Measurements from ENCODE around the gene COX5B.

Gene COX5B

DNA sequence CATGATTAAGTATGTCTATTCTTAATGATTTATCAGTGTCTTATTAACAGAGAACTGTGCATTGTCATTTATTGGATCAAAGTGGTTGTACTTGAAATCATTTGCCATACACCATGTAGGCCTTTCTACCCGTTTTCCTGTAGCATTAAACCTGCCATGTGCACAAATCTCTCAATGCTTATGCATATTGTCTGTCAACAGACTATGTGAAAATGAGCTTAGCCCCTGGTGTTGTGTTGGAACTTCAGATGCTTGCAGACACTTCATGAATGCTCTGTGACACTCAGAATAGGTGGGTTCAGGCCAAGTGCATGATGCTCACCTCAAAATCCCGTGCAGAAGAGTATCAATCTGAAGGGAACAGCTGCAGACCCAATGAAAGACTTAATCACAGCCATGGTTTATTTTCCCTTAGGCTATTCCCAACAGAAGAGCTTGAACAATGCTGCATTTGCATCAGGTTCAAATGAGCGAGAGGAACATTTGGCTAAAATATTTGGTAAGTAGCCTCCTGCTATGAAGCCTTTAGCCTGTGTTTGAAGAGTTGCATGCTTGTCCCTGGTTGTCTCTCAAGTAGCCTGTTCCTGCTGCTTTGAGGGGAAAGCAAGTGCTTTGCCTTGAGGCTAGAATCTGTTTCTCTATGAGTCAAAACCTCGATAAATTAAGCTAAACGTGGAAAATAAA lies 29.7 kb downstream of the COX5B start:
- H3K79me2 ChIP-seq (ENCODE audit: insufficient read depth, low read length), result no peaks in the 10 kb centered on the region
- no peak overlapping the region for H3K27ac ChIP-seq (ENCODE audit: low read depth, low read length, poor library complexity, severe bottlenecking)
- H3K36me3 ChIP-seq (ENCODE audit: insufficient read depth, low read length), result no peaks in the 10 kb centered on the region
- no peaks in the 10 kb centered on the region for H4K20me1 ChIP-seq (ENCODE audit: insufficient read depth, low read length)
- no peaks in the 10 kb centered on the region for H3K9me3 ChIP-seq (ENCODE audit: low read length)
- no peaks in the 10 kb centered on the region for H3K4me1 ChIP-seq (ENCODE audit: insufficient read depth, low read length, severe bottlenecking)
- H3K27me3 ChIP-seq (ENCODE audit: insufficient read depth, low read length), result no peaks in the 10 kb centered on the region
- no peak overlapping the region for H3K9ac ChIP-seq (ENCODE audit: low read length)
- H3K9me2 ChIP-seq (ENCODE audit: low read depth, low read length), result no peaks in the 10 kb centered on the region
- no peak overlapping the region for H2AFZ ChIP-seq (ENCODE audit: low read length)
- TF ChIP-seq EZH2 (IDR thresholded peaks at IDR 0.05; ENCODE audit: borderline replicate concordance, low read length), result no peak
- TF ChIP-seq, protein P1, sequence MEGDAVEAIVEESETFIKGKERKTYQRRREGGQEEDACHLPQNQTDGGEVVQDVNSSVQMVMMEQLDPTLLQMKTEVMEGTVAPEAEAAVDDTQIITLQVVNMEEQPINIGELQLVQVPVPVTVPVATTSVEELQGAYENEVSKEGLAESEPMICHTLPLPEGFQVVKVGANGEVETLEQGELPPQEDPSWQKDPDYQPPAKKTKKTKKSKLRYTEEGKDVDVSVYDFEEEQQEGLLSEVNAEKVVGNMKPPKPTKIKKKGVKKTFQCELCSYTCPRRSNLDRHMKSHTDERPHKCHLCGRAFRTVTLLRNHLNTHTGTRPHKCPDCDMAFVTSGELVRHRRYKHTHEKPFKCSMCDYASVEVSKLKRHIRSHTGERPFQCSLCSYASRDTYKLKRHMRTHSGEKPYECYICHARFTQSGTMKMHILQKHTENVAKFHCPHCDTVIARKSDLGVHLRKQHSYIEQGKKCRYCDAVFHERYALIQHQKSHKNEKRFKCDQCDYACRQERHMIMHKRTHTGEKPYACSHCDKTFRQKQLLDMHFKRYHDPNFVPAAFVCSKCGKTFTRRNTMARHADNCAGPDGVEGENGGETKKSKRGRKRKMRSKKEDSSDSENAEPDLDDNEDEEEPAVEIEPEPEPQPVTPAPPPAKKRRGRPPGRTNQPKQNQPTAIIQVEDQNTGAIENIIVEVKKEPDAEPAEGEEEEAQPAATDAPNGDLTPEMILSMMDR (IDR thresholded peaks at IDR 0.05; ENCODE audit: low read length), result no peak
- no peak overlapping the region for H3K4me2 ChIP-seq (ENCODE audit: low read length)
- no peaks in the 10 kb centered on the region for H3F3A ChIP-seq (ENCODE audit: insufficient read depth, low read length)
- H3K4me3 ChIP-seq (ENCODE audit: low read depth, low read length, poor library complexity, severe bottlenecking), result no peak overlapping the region

DNA sequence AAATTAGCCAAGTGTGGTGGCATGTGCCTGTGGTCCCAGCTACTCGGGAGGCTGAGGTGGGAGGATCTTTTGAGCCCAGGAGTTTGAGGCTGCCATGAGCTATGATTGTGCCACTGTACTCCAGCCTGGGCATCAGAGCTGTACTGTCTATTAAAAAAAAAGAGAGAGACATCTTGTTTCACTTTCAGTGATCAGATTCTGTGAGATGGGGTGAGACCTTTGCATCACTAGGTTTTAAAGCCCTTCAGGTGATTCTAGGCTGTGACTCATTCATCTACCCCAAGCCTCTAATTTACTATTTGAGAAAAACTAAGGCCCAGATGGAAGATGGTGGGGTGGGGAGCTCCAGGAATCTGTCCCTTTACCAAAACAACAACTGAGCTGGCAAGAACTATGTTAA lies 30.8 kb downstream of the COX5B start:
- H2AFZ ChIP-seq (ENCODE audit: low read length), result no peak overlapping the region
- no peak overlapping the region for H3K27ac ChIP-seq (ENCODE audit: low read depth, low read length, poor library complexity, severe bottlenecking)
- no peaks in the 10 kb centered on the region for H3K9me3 ChIP-seq (ENCODE audit: low read length)
- no peaks in the 10 kb centered on the region for H3K9me2 ChIP-seq (ENCODE audit: low read depth, low read length)
- no peaks in the 10 kb centered on the region for H3K27me3 ChIP-seq (ENCODE audit: insufficient read depth, low read length)
- no peaks in the 10 kb centered on the region for H3F3A ChIP-seq (ENCODE audit: insufficient read depth, low read length)
- no peak overlapping the region for H3K4me3 ChIP-seq (ENCODE audit: low read depth, low read length, poor library complexity, severe bottlenecking)
- no peaks in the 10 kb centered on the region for H3K4me1 ChIP-seq (ENCODE audit: insufficient read depth, low read length, severe bottlenecking)
- H3K9ac ChIP-seq (ENCODE audit: low read length), result no peak overlapping the region
- no peaks in the 10 kb centered on the region for H4K20me1 ChIP-seq (ENCODE audit: insufficient read depth, low read length)
- H3K4me2 ChIP-seq (ENCODE audit: low read length), result no peak overlapping the region
- H3K36me3 ChIP-seq (ENCODE audit: insufficient read depth, low read length), result no peaks in the 10 kb centered on the region
- no peaks in the 10 kb centered on the region for H3K79me2 ChIP-seq (ENCODE audit: insufficient read depth, low read length)
- TF ChIP-seq, protein P1 (IDR thresholded peaks at IDR 0.05; ENCODE audit: low read length), result no peak
- TF ChIP-seq EZH2 (IDR thresholded peaks at IDR 0.05; ENCODE audit: borderline replicate concordance, low read length), result no peak

DNA sequence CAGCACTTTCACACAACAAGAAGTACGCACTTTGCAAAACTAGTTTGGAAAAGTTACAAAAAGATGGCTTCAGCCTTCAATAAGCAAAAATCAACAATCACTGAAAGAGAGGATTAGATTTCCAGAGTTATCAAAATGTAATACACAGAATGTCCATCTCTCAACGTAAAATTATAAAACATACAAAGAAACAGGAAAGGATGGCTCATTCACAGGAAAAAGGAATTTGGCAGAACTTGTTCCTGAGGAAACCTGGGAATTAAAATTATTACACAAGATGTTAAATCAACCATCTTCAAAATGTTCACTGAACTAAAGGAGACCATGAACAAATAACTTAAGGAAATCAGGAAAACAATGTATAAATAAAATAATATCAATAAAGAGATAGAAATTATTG lies 31.6 kb downstream of the COX5B start:
- H3K4me1 ChIP-seq (ENCODE audit: insufficient read depth, low read length, severe bottlenecking), result no peaks in the 10 kb centered on the region
- no peak for TF ChIP-seq EZH2 (IDR thresholded peaks at IDR 0.05; ENCODE audit: borderline replicate concordance, low read length)
- TF ChIP-seq, protein P1 (IDR thresholded peaks at IDR 0.05; ENCODE audit: low read length), result no peak
- H3K27me3 ChIP-seq (ENCODE audit: insufficient read depth, low read length), result no peaks in the 10 kb centered on the region
- no peaks in the 10 kb centered on the region for H4K20me1 ChIP-seq (ENCODE audit: insufficient read depth, low read length)
- no peak overlapping the region for H3K27ac ChIP-seq (ENCODE audit: low read depth, low read length, poor library complexity, severe bottlenecking)
- no peaks in the 10 kb centered on the region for H3K36me3 ChIP-seq (ENCODE audit: insufficient read depth, low read length)
- H3K9me3 ChIP-seq (ENCODE audit: low read length), result no peaks in the 10 kb centered on the region
- no peaks in the 10 kb centered on the region for H3K9me2 ChIP-seq (ENCODE audit: low read depth, low read length)
- no peak overlapping the region for H2AFZ ChIP-seq (ENCODE audit: low read length)
- H3K9ac ChIP-seq (ENCODE audit: low read length), result no peak overlapping the region
- H3K4me2 ChIP-seq (ENCODE audit: low read length), result no peak overlapping the region
- no peaks in the 10 kb centered on the region for H3F3A ChIP-seq (ENCODE audit: insufficient read depth, low read length)
- no peaks in the 10 kb centered on the region for H3K79me2 ChIP-seq (ENCODE audit: insufficient read depth, low read length)
- no peak overlapping the region for H3K4me3 ChIP-seq (ENCODE audit: low read depth, low read length, poor library complexity, severe bottlenecking)
